H1 (cell line): ENCODE results near the gene TPM1. TPM values are rescaled to one million over a fixed set of nuclear protein-coding genes. Genes with fewer than 3 reads are reported as not detected.

Experiments
- CTCF ChIA-PET: fragments of 300-600 bp; sonication (Branson Sonifier 250); formaldehyde crosslinking; loops from one replicate; lab custom pipeline; 2021; ENCODE audit not compliant: partially characterized antibody; lab: Charles Lee
- POLR2A ChIA-PET: fragments of 300-600 bp; sonication (Branson Sonifier 250); formaldehyde crosslinking; loops from one replicate; lab custom pipeline; 2021; ENCODE audit warnings: inconsistent platforms; ENCODE audit not compliant: partially characterized antibody; lab: Charles Lee
- DNase-seq, 2 experiments: peaks; one replicate each; pipeline versions ENCODE4 v3.0.0 to v3.0.0-alpha.2; 2010 to 2022; ENCODE audit warnings: low spot score in 2 of 2, low read depth in 1 of 2, mixed read lengths in 1 of 2
- FAIRE-seq: peaks from 2 replicates; lab custom pipeline; 2011; peaks lifted over from hg19 to GRCh38; lab: Jason Lieb, UNC
- H2AFZ ChIP-seq: 2 replicates; pipeline ENCODE4 v1.8.1; 2012; ENCODE audit warnings: low read length, inconsistent platforms
- H2AK5ac ChIP-seq: 2 replicates; pipeline ENCODE4 v1.6.1; 2013; ENCODE audit warnings: low read depth, low read length
- H2BK120ac ChIP-seq: replicated peaks from 2 replicates; pipeline ENCODE3; 2013; ENCODE audit warnings: low read depth, low read length, inconsistent platforms
- H2BK12ac ChIP-seq: 2 replicates; pipeline ENCODE4 v1.6.1; 2013; ENCODE audit warnings: low read depth, low read length
- H2BK15ac ChIP-seq: 2 replicates; pipeline ENCODE4 v1.6.1; 2013; ENCODE audit warnings: low read length
- H2BK20ac ChIP-seq: 2 replicates; pipeline ENCODE4 v1.6.1; 2013; ENCODE audit warnings: low read length
- H2BK5ac ChIP-seq: 2 replicates; pipeline ENCODE4 v1.6.1; 2013; ENCODE audit warnings: low read depth, low read length
- H3K14ac ChIP-seq: 2 replicates; pipeline ENCODE4 v1.6.1; 2013; ENCODE audit warnings: inconsistent platforms; ENCODE audit not compliant: insufficient read length
- H3K18ac ChIP-seq: 2 replicates; pipeline ENCODE4 v1.6.1; 2013; ENCODE audit warnings: low read length; ENCODE audit errors: extremely low read depth
- H3K23ac ChIP-seq: 2 replicates; pipeline ENCODE4 v1.6.1; 2013; ENCODE audit warnings: inconsistent platforms; ENCODE audit not compliant: insufficient read length
- H3K23me2 ChIP-seq: 2 replicates; pipeline ENCODE4 v1.6.1; 2013; ENCODE audit warnings: low read depth, low read length
- H3K27ac ChIP-seq: 2 replicates; pipeline ENCODE4 v1.6.1; 2011; ENCODE audit warnings: low read depth, low read length, inconsistent platforms
- H3K27me3 ChIP-seq, 4 experiments: replicated peaks in 1 of 4; 1 replicate in 1 of 4; 2 replicates in 3 of 4; pipeline versions ENCODE4 v1.6.1 to v1.8.1; 2011 to 2013; ENCODE audit warnings: low read length in 3 of 4, mild to moderate bottlenecking in 3 of 4, inconsistent platforms in 2 of 4, mixed read lengths in 2 of 4, moderate library complexity in 1 of 4; ENCODE audit not compliant: control insufficient read depth in 3 of 4, insufficient read depth in 3 of 4; ENCODE audit errors: extremely low read depth in 1 of 4
- H3K36me3 ChIP-seq, 4 experiments: 2 replicates each; pipeline versions ENCODE4 v1.6.1 to v1.8.1; 2011 to 2013; ENCODE audit warnings: mild to moderate bottlenecking in 4 of 4, low read length in 3 of 4, moderate library complexity in 2 of 4, control low read depth in 1 of 4, inconsistent platforms in 1 of 4; ENCODE audit not compliant: insufficient read depth in 4 of 4, control insufficient read depth in 2 of 4
- H3K4ac ChIP-seq: replicated peaks from 2 replicates; pipeline ENCODE3; 2013; ENCODE audit warnings: low read length, low read depth, mixed read lengths, inconsistent platforms; ENCODE audit not compliant: insufficient read length
- H3K4me1 ChIP-seq, 4 experiments: replicated peaks in 1 of 4; 1 replicate in 1 of 4; 2 replicates in 3 of 4; pipeline versions ENCODE4 v1.6.1 to v1.8.1; 2011 to 2013; ENCODE audit warnings: low read length in 3 of 4, inconsistent platforms in 2 of 4, mixed read lengths in 1 of 4; ENCODE audit not compliant: insufficient read depth in 4 of 4, control insufficient read depth in 3 of 4
- H3K4me2 ChIP-seq, 2 experiments: 2 replicates each; pipeline versions ENCODE4 v1.6.1 to v1.8.1; 2011 to 2013; ENCODE audit warnings: low read depth in 2 of 2, low read length in 2 of 2, control low read depth in 1 of 2, inconsistent platforms in 1 of 2, mild to moderate bottlenecking in 1 of 2; ENCODE audit not compliant: insufficient read depth in 1 of 2
- H3K4me3 ChIP-seq, 4 experiments: fragments of 200-600, 300-600 bp in 1 of 4; sonication (generic), shearing (Covaris generic), sonication (Bioruptor Twin) in 1 of 4; 2 replicates each; pipeline versions ENCODE4 v1.5.1 to v1.8.1; 2011 to 2016; ENCODE audit warnings: low read length in 4 of 4, low read depth in 3 of 4, control low read depth in 2 of 4, inconsistent platforms in 2 of 4, mild to moderate bottlenecking in 2 of 4, mixed read lengths in 1 of 4, moderate library complexity in 1 of 4; ENCODE audit not compliant: insufficient read depth in 2 of 4; ENCODE audit errors: extremely low read depth in 1 of 4
- H3K56ac ChIP-seq: replicated peaks from 2 replicates; pipeline ENCODE3; 2013; ENCODE audit warnings: low read depth, mild to moderate bottlenecking, mixed read lengths, low read length, inconsistent platforms; ENCODE audit not compliant: insufficient read length
- H3K79me1 ChIP-seq: 2 replicates; pipeline ENCODE4 v1.6.1; 2013; ENCODE audit warnings: low read depth, low read length, control low read depth
- H3K79me2 ChIP-seq, 2 experiments: 2 replicates each; pipeline versions ENCODE4 v1.6.1 to v1.8.1; 2012 to 2013; ENCODE audit warnings: low read length in 2 of 2, mild to moderate bottlenecking in 2 of 2, inconsistent platforms in 1 of 2; ENCODE audit not compliant: insufficient read depth in 2 of 2, control insufficient read depth in 1 of 2
- H3K9ac ChIP-seq, 4 experiments: replicated peaks in 1 of 4; 1 replicate in 1 of 4; 2 replicates in 3 of 4; pipeline versions ENCODE4 v1.6.1 to v1.8.1; 2011 to 2013; ENCODE audit warnings: low read depth in 3 of 4, low read length in 3 of 4, control low read depth in 2 of 4, mild to moderate bottlenecking in 2 of 4, moderate library complexity in 2 of 4, inconsistent platforms in 1 of 4; ENCODE audit errors: extremely low read depth in 1 of 4
- H3K9me3 ChIP-seq, 2 experiments: 2 replicates each; pipeline versions ENCODE4 v1.6.1 to v1.8.1; 2012 to 2013; ENCODE audit warnings: mild to moderate bottlenecking in 2 of 2, moderate library complexity in 2 of 2, control low read depth in 1 of 2, inconsistent platforms in 1 of 2, low read depth in 1 of 2, low read length in 1 of 2, mixed read lengths in 1 of 2; ENCODE audit not compliant: insufficient read depth in 2 of 2
- H4K20me1 ChIP-seq, 2 experiments: replicated peaks in 1 of 2; 2 replicates each; pipeline versions ENCODE3 to v1.8.1; 2011 to 2013; ENCODE audit warnings: inconsistent platforms in 2 of 2, low read length in 2 of 2, mild to moderate bottlenecking in 1 of 2; ENCODE audit not compliant: insufficient read depth in 2 of 2, control insufficient read depth in 1 of 2
- H4K5ac ChIP-seq: 2 replicates; pipeline ENCODE4 v1.6.1; 2013; ENCODE audit warnings: low read length, low read depth, mixed read lengths, inconsistent platforms; ENCODE audit not compliant: insufficient read length
- H4K8ac ChIP-seq: 2 replicates; pipeline ENCODE4 v1.8.0; 2013; ENCODE audit warnings: mild to moderate bottlenecking, moderate library complexity, low read length, inconsistent platforms; ENCODE audit not compliant: insufficient read depth; ENCODE audit errors: extremely low read depth
- H4K91ac ChIP-seq: replicated peaks from 2 replicates; pipeline ENCODE3; 2013; ENCODE audit warnings: low read length, mixed read lengths, inconsistent platforms; ENCODE audit not compliant: insufficient read length
- BACH1 ChIP-seq: IDR thresholded peaks from 2 replicates; pipeline ENCODE4 v1.6.1; 2012; ENCODE audit warnings: low read length, improper control_type of control experiment
- CBX5 ChIP-seq: fragments of 300-800, 300-1000 bp; sonication (generic); IDR thresholded peaks from 2 replicates; pipeline ENCODE4 v1.7.1; 2016; ENCODE audit warnings: antibody characterized with exemption, low read length, low read depth
- CBX8 ChIP-seq: fragments of 300-800, 300-1000 bp; sonication (generic); IDR thresholded peaks from 2 replicates; pipeline ENCODE4 v1.7.1; 2016; ENCODE audit warnings: low read depth, low read length, borderline replicate concordance
- EP300 ChIP-seq, 2 experiments: IDR thresholded peaks; 1 replicate in 1 of 2; 2 replicates in 1 of 2; pipeline ENCODE4 v1.6.1; 2011 to 2012; ENCODE audit warnings: low read depth in 2 of 2, low read length in 2 of 2, mild to moderate bottlenecking in 2 of 2, borderline replicate concordance in 1 of 2, inconsistent platforms in 1 of 2, moderate library complexity in 1 of 2
- JUN ChIP-seq: IDR thresholded peaks from 2 replicates; pipeline ENCODE4 v1.6.1; 2011; ENCODE audit warnings: low read depth, mild to moderate bottlenecking, improper control_type of control experiment, low read length
- SIX5 ChIP-seq: IDR thresholded peaks from 2 replicates; pipeline ENCODE4 v1.6.1; 2011; ENCODE audit warnings: mild to moderate bottlenecking, low read depth, low read length
- SP2 ChIP-seq: IDR thresholded peaks from 2 replicates; pipeline ENCODE4 v1.6.1; 2012; ENCODE audit warnings: mild to moderate bottlenecking, low read length, inconsistent platforms
- TAF1 ChIP-seq: IDR thresholded peaks from 2 replicates; pipeline ENCODE4 v1.6.1; 2011; ENCODE audit warnings: mild to moderate bottlenecking, low read depth, low read length
- TEAD4 ChIP-seq: IDR thresholded peaks from 2 replicates; pipeline ENCODE4 v1.6.1; 2012; ENCODE audit warnings: low read depth, low read length, inconsistent platforms, mixed read lengths
- WGBS, 2 experiments: shearing (Covaris generic) in 1 of 2; methylation state at CpG; one replicate each; pipeline versions ENCODE4 v1.1.6 to v1.1.7; 2013 to 2015; ENCODE audit warnings: low lambda C conversion rate in 2 of 2, mixed read lengths in 2 of 2, inconsistent platforms in 1 of 2, low coverage in 1 of 2, missing lambda C conversion rate in 1 of 2; ENCODE audit not compliant: insufficient replicate concordance in 2 of 2, insufficient coverage in 1 of 2, insufficient read length in 1 of 2; ENCODE audit errors: extremely low coverage in 1 of 2, missing lambda C conversion rate in 1 of 2; 5-methylcytosine and 5-hydroxymethylcytosine counted together
- polyA plus RNA-seq, 7 experiments: library from polyadenylated mRNA; depleted of rRNA in 3 of 7; stranded (reverse) in 5 of 7; unstranded in 2 of 7; fragments of >200 nt in 5 of 7; fragments of 200-250 nt in 2 of 7; gene quantifications; 1 replicate in 5 of 7; 2 replicates in 1 of 7; 4 replicates in 1 of 7; pipeline versions ENCODE4 v1.2.1 to v1.2.3, GENCODE V29; 2011 to 2013; ENCODE audit warnings: missing spikeins in 2 of 7, mixed read lengths in 2 of 7
- total RNA-seq: library from RNA; stranded (reverse); fragmentation: NEBNext Ultra II Directional; extraction: Animal tissue kit (Norgen Biotek cat#: 25700); gene quantifications from 2 replicates; pipeline ENCODE4 v1.2.1, GENCODE V29; 2021
- TF ChIP-seq, protein P1 (sequence below), 3 experiments: IDR thresholded peaks; 1 replicate in 2 of 3; 2 replicates in 1 of 3; pipeline versions ENCODE4 v1.5.1 to v1.6.1; 2011; ENCODE audit warnings: low read length in 3 of 3, mild to moderate bottlenecking in 3 of 3, inconsistent platforms in 2 of 3, low read depth in 1 of 3, moderate library complexity in 1 of 3; ENCODE audit not compliant: insufficient read depth in 1 of 3; ENCODE audit errors: control extremely low read depth in 1 of 3

The TPM1 gene
- total and polyA plus RNA-seq, 2 of the 8 experiments (the other 6 are each of a cell fraction or from before 2014, with no cell fraction given), result 258 to 579 TPM

DNA sequence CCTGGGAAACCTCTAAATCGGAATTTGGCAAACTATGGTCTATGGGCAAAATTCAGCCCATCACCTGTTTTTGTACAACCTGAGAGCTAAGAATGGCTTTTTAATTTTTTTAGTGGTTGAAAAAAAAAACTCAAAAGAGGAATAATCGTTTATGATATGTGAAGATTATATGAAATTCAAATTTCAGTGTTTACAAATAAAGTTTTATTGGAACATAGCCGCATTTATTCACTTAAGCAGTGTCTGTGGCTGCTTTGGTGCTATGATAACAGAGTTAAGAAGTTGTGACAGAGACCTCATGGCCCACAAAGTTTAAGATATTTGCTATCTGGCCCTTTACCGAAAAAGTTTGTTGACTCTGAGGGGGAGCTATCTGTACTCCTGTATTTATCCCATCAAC lies 42.7 kb downstream of the TPM1 start:
- POLR2A ChIA-PET, result interaction anchor here (15.7 to 18.5 kb wide), 2 partner anchors 16 to 41 kb away, joined by 179 to 325 read pairs; partner anchors contain the start of gene TPM1

More for the DNA sequence above, 42.7 kb downstream of the TPM1 start:
- no peak overlapping the region for H2BK5ac ChIP-seq
- CTCF ChIA-PET, result interaction anchor here (1.6 kb wide), 1 partner anchor 238 kb away, joined by 4 read pairs; no protein-coding TSS in a partner anchor
- H3K79me1 ChIP-seq, result no peaks in the 10 kb centered on the region
- no peaks in the 10 kb centered on the region for H3K23me2 ChIP-seq
- no peak overlapping the region for H3K23ac ChIP-seq
- no peaks in the 10 kb centered on the region for H3K9me3 ChIP-seq
- H2BK15ac ChIP-seq, result no peak overlapping the region
- no peak overlapping the region for H2AK5ac ChIP-seq
- no peak overlapping the region for H4K91ac ChIP-seq
- H3K27me3 ChIP-seq, result no peaks in the 10 kb centered on the region
- no peak overlapping the region for H3K27ac ChIP-seq
- H4K8ac ChIP-seq, result no peak overlapping the region
- no peak overlapping the region for H2BK12ac ChIP-seq
- H3K9ac ChIP-seq, result no peak overlapping the region
- no peak overlapping the region for H4K5ac ChIP-seq
- H2BK20ac ChIP-seq, result no peak overlapping the region
- no peak overlapping the region for H3K14ac ChIP-seq
- no peak for FAIRE-seq
- WGBS, 2 experiments, result 91 to 100% methylated on average over 1 to 4 of the region's 4 CpGs
- H2BK120ac ChIP-seq, result no peak overlapping the region
- no peak overlapping the region for H2AFZ ChIP-seq
- no peak overlapping the region for H3K4me2 ChIP-seq
- H3K56ac ChIP-seq, result no peak overlapping the region
- no peak overlapping the region for H3K4ac ChIP-seq
- DNase-seq, result no peak
- H3K79me2 ChIP-seq, result no peaks in the 10 kb centered on the region
- no peak for TF ChIP-seq JUN
- TF ChIP-seq CBX8, result no peak
- TF ChIP-seq TAF1, result no peak
- no peak for TF ChIP-seq CBX5
- no peak for TF ChIP-seq EP300 (IDR thresholded peaks at IDR 0.05; ENCODE audit: borderline replicate concordance in 1 of 2, low read depth in 2 of 2, low read length in 2 of 2)
- TF ChIP-seq SIX5, result no peak
- no peak for TF ChIP-seq SP2
- no peak for TF ChIP-seq TEAD4
- TF ChIP-seq, protein P1, sequence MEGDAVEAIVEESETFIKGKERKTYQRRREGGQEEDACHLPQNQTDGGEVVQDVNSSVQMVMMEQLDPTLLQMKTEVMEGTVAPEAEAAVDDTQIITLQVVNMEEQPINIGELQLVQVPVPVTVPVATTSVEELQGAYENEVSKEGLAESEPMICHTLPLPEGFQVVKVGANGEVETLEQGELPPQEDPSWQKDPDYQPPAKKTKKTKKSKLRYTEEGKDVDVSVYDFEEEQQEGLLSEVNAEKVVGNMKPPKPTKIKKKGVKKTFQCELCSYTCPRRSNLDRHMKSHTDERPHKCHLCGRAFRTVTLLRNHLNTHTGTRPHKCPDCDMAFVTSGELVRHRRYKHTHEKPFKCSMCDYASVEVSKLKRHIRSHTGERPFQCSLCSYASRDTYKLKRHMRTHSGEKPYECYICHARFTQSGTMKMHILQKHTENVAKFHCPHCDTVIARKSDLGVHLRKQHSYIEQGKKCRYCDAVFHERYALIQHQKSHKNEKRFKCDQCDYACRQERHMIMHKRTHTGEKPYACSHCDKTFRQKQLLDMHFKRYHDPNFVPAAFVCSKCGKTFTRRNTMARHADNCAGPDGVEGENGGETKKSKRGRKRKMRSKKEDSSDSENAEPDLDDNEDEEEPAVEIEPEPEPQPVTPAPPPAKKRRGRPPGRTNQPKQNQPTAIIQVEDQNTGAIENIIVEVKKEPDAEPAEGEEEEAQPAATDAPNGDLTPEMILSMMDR (IDR thresholded peaks at IDR 0.05; ENCODE audit: control extremely low read depth in 1 of 3, insufficient read depth in 1 of 3, low read depth in 1 of 3, low read length in 3 of 3), result no peak
- TF ChIP-seq BACH1, result no peak
- TF ChIP-seq, all 59 proteins: peak for 0
- Histone ChIP-seq H3K4me1 (peaks cover 4 to 17% (median 15%) of the 10 kb centered on the region in 4 experiments; a peak in 6 of 7 replicates), H3K36me3 (no peaks in the 10 kb centered on the region), H3K18ac (no peak overlapping the region), H4K20me1 (no peaks in the 10 kb centered on the region), H3K4me3 (no peak overlapping the region)
